ELF-1 (cell line): ENCODE results near the gene MRPL53.
"Not testable (repeated sequence)": the region's sequence is repeated elsewhere in the genome, so short reads cannot be mapped to it uniquely, and the experiment has no call there.

Experiments used
- DNase-seq: peaks from one replicate; pipeline ENCODE4 v3.0.0-alpha.2; 2016; ENCODE audit warnings: low read depth, low spot score

MRPL53 gene

DNA sequence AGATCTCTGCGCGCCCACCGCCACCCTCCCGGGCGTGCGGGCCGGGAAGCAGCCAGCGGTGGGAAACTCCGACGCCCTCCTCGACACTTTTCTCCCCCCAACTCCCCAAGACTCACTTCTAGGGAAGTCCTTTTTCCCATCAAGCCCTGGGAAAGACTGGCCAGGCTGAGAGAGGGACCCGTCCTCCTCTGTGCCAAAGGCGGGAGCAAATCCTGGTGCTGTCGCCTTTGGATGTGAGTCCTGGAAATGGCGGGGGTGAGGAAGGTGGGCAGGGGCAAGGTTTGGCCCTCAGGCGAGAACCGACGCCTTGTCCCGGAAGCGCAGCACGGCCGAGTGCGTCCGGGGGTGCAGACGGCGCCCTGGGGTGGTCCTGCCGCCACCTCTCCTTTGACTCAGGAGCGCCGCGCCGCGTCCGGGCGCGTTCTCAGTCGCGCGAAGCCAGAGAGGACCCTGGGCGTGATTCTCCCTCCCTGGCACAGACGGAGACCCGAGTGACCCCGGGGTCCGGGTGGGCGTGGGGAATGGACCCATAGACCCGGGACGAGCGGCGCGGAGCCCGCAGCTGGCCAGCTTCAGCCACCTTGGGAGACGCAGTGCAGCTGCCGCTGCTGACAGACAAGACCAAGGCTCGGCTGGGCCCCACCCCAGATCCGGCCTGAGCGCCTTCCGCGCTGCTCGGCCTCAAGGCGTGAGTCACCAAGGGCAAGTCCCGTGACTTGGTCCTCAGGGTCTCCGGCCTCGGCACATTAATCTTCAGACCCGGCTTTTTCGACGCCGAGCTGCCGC lies 30.4 kb upstream of the MRPL53 start:
- peak; percentile 82 for DNase-seq

DNA sequence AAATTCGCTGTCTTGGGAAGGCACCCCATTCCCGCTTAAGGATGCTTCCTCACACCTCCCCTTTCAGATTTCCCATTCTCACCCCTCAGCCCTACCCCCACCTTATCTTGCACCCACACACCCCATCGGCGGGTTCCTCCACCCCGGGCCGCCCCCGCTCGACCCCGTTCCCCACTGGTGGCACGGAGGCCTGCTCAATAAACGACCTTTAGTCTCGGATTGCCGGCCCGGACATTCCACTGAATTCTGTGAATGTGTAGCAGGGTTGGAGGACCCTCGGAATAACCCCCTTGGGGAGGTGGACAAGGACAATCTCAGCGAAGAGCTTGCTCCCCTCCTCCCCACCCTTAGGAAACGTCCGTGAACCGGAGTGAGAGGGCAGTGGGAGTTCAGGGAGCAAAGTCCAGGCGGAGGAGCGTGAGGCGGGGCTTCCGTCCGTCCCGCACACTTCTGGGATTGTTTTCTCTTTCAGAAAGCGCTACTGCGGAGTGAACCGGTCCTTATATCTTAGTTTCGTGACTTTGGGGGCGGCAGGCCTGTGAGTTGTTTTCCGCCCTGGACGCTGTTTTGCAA lies 29.8 kb upstream of the MRPL53 start:
- DNase-seq = peak; percentile 29

DNA sequence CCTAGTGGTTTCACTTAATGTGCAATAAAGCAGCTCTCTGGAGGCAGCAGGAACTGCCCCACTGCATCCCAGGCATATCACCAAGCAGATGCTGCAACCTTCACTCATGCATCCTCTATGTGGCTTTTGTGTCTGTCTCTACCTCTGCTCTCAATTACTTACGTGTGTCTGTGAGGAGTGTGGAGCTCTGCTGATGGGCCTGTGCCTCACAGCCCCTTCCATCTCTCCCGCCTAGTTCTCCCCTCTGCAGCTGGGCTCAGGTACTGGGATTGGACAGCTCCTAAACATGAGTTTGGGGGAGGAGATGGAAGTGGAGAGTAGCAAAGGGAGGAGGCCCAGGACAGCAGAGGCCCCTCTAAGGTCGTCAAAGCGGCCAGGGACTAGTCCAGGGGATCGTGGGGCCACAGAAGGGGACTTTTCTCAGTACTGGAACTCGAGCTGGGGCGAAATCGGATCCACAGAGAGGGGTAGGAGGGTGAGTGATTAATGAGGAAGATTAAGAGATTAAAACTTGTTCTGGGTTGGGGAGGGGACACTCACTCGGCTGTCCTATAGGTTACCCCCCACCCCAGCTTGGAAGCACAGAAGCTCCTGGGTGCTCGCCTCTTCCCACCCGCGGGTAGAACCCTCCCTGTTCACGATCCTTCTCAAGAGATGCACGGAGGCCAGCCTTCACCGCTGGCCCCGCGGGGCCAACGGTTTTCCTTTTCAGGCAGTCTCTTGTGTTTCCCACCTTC lies 29.0 kb upstream of the MRPL53 start:
- DNase-seq = peak; percentile 10

DNA sequence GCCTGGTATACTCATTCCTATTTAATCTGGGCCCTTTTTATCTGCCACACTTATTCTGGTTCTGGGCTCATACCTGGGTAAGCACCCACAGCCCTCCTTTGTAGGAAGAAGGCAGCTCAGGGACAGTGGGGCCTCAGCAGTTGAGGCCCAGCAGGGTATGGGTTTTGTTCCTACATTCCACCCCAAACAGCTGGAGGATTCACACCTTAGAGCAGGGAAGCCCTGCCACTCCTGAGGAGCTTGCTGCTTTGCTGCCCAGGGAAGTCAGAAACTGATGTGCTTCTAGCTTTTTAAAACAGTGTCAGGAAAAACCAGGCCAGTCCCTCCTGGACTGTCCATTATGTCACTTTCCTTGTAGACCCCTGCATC lies 28.1 kb upstream of the MRPL53 start:
- no peak for DNase-seq

DNA sequence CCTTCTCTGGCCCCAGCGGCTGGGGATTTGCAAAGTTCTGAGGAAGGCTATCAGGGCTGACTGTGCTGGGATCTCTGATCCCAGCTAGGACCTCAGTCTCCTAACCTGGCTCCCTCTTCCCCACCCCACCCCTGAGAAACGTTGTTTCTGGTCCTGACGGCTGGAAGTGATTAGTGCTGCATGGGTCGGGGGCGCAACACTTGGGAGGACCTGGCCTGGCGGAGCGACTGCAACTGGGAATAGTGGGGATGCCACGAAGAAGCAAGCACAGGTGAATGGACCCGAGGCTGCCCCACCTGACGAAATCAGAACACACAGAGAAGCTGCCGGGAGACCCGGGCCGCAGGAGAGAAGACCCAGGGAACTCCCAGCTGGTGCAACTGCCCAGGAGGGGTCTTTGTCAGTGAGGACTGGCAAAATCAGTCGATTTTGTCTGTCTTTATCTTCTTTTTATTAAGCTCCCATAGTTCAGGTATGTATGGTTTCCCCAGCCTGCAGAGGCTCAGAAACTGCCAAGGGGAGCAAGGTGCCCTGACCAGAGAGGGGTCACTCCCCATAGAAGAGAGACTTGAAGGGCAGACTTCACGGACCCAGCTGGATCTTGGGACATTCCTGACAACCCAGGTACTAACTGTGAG lies 27.6 kb upstream of the MRPL53 start:
- no peak for DNase-seq

GRCh38 chr2:74499267-74499939 lies 26.9 kb upstream of the MRPL53 start, which contains the start of gene LBX2:
TSS of gene LBX2 (minus strand) at chr2:74499603. CDS start at chr2:74499537, 66 bp downstream.
- peak; percentile 34 for DNase-seq

DNA sequence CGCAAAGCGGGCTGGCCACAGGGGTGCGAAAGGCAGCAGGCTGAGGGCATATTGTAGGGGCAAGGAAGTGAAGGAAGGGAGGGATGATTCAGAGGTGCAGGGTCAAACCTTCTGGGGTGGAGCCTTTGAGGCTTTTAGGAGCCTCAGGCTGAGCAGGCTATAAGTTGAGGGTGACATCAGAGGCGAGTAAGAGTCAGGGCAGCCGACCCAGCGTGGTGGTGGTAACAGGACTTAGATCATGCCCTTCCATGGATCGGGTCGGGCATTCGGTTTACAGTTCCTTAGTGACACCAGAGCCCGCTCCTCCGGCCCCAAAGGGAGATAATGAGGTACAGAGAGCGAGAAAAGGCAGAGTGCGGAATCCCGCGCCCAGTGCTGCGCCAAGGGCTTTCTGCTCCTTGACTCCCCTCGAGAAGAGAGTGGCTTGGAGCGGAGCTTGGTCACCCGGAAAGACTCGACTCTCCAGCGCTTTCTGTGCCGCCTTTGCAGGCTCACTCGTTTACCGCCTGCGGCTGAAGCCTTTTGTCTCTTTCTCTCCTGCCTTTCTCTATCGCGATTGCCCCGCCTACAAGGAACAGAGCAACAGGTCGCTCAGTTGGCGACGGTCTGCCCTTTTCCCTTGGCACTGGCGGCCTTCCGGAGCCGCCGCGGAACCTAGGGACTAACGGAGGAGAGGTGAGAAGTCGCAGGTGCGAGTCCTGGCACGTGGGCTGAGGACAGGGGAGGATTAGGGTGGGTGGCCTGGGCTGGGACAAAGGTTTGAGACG lies 26.2 kb upstream of the MRPL53 start:
- peak; percentile 89 for DNase-seq

- DNase-seq = peak; percentile 81
These were observed 25.5 kb upstream of the MRPL53 start for GRCh38 chr2:74497777-74498499.

DNA sequence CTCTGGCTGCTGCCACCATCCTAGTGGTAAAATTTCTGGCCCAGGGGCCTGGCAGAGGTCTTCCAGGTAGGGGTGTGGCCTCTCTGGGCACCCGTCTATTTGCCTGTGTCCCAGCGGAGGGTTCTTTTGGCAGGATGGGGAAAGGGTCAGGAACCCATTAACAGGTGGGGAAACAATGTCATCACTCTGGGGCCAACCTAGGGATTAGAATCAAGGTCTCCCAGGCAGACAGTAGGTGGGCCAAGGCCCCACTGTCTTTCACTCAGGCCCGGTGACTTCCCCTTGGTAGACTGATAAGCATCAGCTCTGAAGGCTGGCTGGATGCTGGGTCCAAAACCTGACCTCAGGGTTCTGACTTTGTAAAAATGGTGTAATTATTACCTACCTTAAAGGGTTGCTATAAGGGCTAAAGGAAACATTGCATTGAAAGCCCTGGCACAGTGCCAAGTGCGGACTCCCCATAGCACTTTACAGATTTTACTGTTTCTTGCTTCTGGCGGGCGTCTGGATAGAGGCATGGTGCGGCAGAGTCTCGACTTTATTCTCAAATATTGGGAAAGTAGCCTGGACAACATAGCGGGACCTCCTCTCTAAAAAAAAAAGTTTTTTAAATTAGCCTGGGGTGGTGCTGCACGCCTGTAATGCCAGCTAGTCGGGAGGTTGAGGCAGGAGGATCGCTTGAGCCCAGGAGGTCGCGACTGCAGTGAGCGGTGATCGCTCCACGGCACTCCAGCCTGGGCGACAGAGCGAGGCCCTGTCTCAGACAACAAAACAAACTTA lies 24.7 kb upstream of the MRPL53 start:
- no peak for DNase-seq

GRCh38 chr2:74495440-74495839 lies 23.0 kb upstream of the MRPL53 start:
- DNase-seq = no peak

- DNase-seq = no peak
These were observed 21.1 kb upstream of the MRPL53 start for GRCh38 chr2:74493546-74493945.

- no peak for DNase-seq
These were observed 19.4 kb upstream of the MRPL53 start for GRCh38 chr2:74491648-74492544.

GRCh38 chr2:74489906-74490305 lies 17.4 kb upstream of the MRPL53 start:
- DNase-seq = no peak

DNA sequence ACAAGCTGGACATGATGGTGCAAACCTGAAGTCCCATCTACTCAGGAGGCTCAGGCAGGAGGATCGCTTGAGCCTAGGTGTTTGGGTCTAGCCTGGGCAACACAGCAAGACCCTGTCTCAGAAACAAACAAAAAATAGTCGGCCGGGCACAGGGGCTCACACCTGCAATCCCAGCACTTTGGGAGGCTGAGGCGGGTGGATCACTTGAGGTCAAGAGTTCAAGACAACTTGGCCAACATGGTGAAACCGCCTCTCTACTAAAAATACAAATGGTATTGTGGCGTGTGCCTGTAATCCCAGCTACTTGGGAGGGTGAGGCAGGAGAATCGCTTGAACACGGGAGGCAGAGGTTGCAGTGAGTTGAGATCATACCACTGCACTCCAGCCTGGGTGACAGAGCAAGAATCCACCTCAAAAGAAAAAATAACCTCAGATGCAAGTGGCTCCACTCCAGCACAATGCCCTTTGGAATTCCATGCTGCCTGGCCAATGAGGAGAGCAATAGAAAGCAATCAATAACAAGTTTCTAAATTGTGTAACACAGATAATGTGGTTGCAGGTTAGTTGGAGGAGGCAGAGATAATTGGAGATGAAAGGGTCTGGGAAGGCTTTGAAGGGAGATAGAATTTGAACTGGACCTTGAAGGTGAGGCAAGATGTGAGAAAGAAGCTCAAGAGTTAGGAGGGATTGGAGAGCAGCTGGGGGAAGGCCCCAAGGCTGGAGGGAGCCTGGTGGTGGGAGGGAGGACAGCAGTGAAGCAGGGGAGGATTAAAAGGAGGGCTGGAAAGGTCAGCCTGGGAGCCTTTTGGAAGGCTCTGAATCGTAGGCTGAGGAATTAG lies 16.4 kb upstream of the MRPL53 start:
- DNase-seq = no peak

GRCh38 chr2:74486141-74486540 lies 13.7 kb upstream of the MRPL53 start:
- DNase-seq = no peak

DNA sequence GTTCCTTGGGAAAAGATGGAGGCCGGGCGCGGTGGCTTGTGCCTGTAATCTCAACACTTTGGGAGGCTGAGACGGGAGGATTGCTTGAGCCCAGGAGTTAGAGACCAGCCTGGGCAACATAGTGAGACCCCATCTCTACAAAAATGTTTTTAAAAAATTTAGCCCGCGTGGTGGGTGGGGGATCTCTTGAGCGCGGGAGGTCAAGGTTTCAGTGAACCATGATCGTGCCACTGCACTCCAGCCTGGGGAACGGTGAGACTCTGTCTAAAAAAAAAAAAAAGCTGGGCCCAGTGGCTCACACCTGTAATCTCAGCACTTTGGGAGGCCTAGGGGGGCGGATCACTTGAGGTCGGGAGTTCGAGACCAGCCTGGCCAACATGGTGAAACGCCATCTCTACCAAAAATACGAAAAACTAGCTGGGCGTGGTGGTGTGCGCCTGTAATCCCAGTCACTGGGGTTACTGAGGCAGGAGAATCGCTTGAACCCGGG lies 11.2 kb upstream of the MRPL53 start:
- DNase-seq = not testable (repeated sequence)
